ENCODE results near the gene PNPLA2. TPM values are rescaled to one million over a fixed set of nuclear protein-coding genes. Genes with fewer than 3 reads are reported as not detected.

PNPLA2 gene
- polyA plus RNA-seq, 3 donors = 26.8 to 321 (median 35.0) TPM

DNA sequence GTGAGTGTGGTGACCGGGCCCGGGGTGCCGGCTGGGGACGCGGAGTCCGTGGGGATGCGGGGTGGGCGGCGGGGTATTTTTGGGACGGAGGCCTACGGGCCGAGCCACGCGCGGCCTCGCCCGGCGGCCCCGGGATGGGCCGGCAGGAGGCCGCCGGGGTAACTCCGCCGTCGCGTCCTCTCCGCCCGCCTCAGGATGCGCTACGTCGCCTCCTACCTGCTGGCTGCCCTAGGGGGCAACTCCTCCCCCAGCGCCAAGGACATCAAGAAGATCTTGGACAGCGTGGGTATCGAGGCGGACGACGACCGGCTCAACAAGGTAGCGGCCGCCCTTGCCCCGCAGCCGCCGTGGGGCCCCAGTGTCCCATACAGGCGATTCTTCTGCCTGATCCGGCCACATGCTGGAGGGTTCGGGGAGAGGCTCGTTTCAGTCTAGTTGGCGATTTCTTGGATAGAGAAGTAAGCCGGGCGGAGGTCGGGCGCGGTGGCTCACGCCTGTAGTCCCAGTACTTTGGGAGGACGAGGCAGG lies 8.6 kb upstream of the PNPLA2 start:
- Histone ChIP-seq H3K79me2 (ENCODE audit: insufficient read depth, low read length) (peaks cover 49% of the 10 kb centered on the region), H3K9me3 (replicated peaks in 1 of 2; ENCODE audit: control insufficient read depth in 1 of 2, insufficient read depth in 1 of 2, low read length in 2 of 2) (no peaks in the 10 kb centered on the region), H3K27me3 (ENCODE audit: control insufficient read depth in 2 of 2, insufficient read depth in 2 of 2, low read length in 2 of 2) (no peaks in the 10 kb centered on the region), H3K4me2 (replicated peaks; ENCODE audit: extremely low read depth, low read length, poor library complexity, severe bottlenecking) (peak overlapping the region; percentile 96), H3K9ac (ENCODE audit: insufficient read depth, low read length, poor library complexity, severe bottlenecking) (peak overlapping the region; percentile 91), H3K4me3 (replicated peaks in 1 of 3; ENCODE audit: low read depth in 2 of 3, low read length in 3 of 3) (peak overlapping the region; percentile 79 to 96 (median 91)), H3K36me3 (replicated peaks in 1 of 2; ENCODE audit: control insufficient read depth in 1 of 2, insufficient read depth in 2 of 2, low read length in 2 of 2) (peaks cover 23 to 29% of the 10 kb centered on the region in 2 donors), H2AFZ (ENCODE audit: insufficient read depth, low read depth, low read length, poor library complexity, severe bottlenecking) (peak overlapping the region; percentile 83), H3K4me1 (ENCODE audit: control insufficient read depth in 1 of 2, insufficient read depth in 2 of 2, low read length in 2 of 2) (peaks cover 29 to 36% of the 10 kb centered on the region in 2 donors), H4K20me1 (ENCODE audit: insufficient read depth, low read length) (peaks cover 40% of the 10 kb centered on the region), H3K27ac (ENCODE audit: low read depth in 1 of 2, low read length in 2 of 2) (peak overlapping the region; percentile 89 to 97)
- peak overlapping the region; percentile 93 to 95 for H3K4me3 Mint-ChIP-seq
- peaks cover 38% of the 10 kb centered on the region for H3K4me1 Mint-ChIP-seq
- peak in 1 of 3 donors; percentile 41 for DNase-seq
- WGBS (ENCODE audit: insufficient coverage) = 0% methylated on average over 51 of the region's 55 CpGs
- peaks cover 22 to 30% of the 10 kb centered on the region in 2 donors for H3K36me3 Mint-ChIP-seq
- intact Hi-C loops (cut with micrococcal nuclease) = no loop called here
- H3K9me3 Mint-ChIP-seq = peaks cover 0 to 2% (median 0%) of the 10 kb centered on the region in 7 donors
- H3K27me3 Mint-ChIP-seq (ENCODE audit: low read depth in 3 of 3) = no peaks in the 10 kb centered on the region
- TF ChIP-seq, protein P1, sequence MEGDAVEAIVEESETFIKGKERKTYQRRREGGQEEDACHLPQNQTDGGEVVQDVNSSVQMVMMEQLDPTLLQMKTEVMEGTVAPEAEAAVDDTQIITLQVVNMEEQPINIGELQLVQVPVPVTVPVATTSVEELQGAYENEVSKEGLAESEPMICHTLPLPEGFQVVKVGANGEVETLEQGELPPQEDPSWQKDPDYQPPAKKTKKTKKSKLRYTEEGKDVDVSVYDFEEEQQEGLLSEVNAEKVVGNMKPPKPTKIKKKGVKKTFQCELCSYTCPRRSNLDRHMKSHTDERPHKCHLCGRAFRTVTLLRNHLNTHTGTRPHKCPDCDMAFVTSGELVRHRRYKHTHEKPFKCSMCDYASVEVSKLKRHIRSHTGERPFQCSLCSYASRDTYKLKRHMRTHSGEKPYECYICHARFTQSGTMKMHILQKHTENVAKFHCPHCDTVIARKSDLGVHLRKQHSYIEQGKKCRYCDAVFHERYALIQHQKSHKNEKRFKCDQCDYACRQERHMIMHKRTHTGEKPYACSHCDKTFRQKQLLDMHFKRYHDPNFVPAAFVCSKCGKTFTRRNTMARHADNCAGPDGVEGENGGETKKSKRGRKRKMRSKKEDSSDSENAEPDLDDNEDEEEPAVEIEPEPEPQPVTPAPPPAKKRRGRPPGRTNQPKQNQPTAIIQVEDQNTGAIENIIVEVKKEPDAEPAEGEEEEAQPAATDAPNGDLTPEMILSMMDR (IDR thresholded peaks at IDR 0.05) = no peak
- peak overlapping the region; percentile 84 to 100 (median 98) for H3K27ac Mint-ChIP-seq

DNA sequence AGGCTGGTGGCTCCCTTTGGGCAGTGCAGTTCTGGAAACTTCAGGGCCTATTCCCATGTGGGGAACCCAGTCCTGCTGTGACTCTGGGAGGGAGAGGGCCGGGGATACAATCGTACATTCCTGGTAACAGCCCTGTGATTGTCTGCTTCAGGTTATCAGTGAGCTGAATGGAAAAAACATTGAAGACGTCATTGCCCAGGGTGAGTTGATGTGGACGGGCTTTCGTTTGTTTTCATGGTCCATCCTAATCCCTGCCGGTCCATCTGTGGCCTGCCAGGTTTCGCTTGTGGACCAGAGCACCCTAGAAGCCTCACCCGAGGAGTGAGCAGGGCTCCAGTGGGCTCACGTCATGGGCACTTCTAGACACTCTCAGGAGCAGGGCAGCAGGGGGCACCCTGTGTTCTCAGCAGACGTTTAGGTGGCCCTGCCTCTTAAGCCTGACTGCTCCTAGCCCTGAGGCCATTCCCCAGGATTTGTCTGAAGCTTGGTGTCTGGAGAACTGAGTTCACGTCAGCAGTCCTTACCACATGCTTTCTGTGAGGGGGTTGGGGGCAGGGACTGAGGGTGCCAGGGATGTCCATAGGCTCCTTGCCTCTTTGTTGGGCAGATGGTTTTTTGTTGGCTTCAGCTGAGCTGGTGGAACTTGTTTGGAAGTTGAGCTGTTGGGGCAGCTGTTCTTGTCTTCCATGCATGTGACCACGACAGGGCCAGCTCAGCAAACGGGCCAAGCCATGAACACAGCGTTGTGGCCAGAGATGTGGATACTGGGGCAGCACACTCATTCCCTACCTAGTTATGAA lies 7.1 kb upstream of the PNPLA2 start:
- no peak overlapping the region for H2AFZ ChIP-seq (ENCODE audit: insufficient read depth, low read depth, low read length, poor library complexity, severe bottlenecking)
- H3K27me3 Mint-ChIP-seq (ENCODE audit: low read depth in 3 of 3) = no peaks in the 10 kb centered on the region
- intact Hi-C loops (cut with micrococcal nuclease) = no loop called here
- H3K79me2 ChIP-seq (ENCODE audit: insufficient read depth, low read length) = peaks cover 45% of the 10 kb centered on the region
- no peaks in the 10 kb centered on the region for H3K9me3 ChIP-seq (replicated peaks in 1 of 2; ENCODE audit: control insufficient read depth in 1 of 2, insufficient read depth in 1 of 2, low read length in 2 of 2)
- DNase-seq = no peak
- no peak overlapping the region for H3K9ac ChIP-seq (ENCODE audit: insufficient read depth, low read length, poor library complexity, severe bottlenecking)
- peak overlapping the region in 1 of 3 experiments; percentile 96 for H3K4me3 ChIP-seq (replicated peaks in 1 of 3; ENCODE audit: low read depth in 2 of 3, low read length in 3 of 3)
- H3K4me1 ChIP-seq (ENCODE audit: control insufficient read depth in 1 of 2, insufficient read depth in 2 of 2, low read length in 2 of 2) = peaks cover 24 to 30% of the 10 kb centered on the region in 2 donors
- H3K27ac ChIP-seq (ENCODE audit: low read depth in 1 of 2, low read length in 2 of 2) = peak overlapping the region in 1 of 2 donors; percentile 17
- no peaks in the 10 kb centered on the region for H3K27me3 ChIP-seq (ENCODE audit: control insufficient read depth in 2 of 2, insufficient read depth in 2 of 2, low read length in 2 of 2)
- peaks cover 22 to 30% of the 10 kb centered on the region in 2 donors for H3K36me3 Mint-ChIP-seq
- TF ChIP-seq, protein P1 (IDR thresholded peaks at IDR 0.05) = no peak
- 83% methylated on average over 13 of the region's 14 CpGs for WGBS (ENCODE audit: insufficient coverage)
- H3K9me3 Mint-ChIP-seq = peaks cover 0 to 2% (median 0%) of the 10 kb centered on the region in 7 donors
- peaks cover 23 to 29% of the 10 kb centered on the region in 2 donors for H3K36me3 ChIP-seq (replicated peaks in 1 of 2; ENCODE audit: control insufficient read depth in 1 of 2, insufficient read depth in 2 of 2, low read length in 2 of 2)
- peak overlapping the region in 1 of 2 donors; percentile 93 for H3K4me3 Mint-ChIP-seq
- H4K20me1 ChIP-seq (ENCODE audit: insufficient read depth, low read length) = peaks cover 40% of the 10 kb centered on the region
- peak overlapping the region; percentile 96 for H3K4me2 ChIP-seq (replicated peaks; ENCODE audit: extremely low read depth, low read length, poor library complexity, severe bottlenecking)
- peak overlapping the region in 4 of 7 donors; percentile 68 to 97 (median 91) for H3K27ac Mint-ChIP-seq
- peaks cover 33% of the 10 kb centered on the region for H3K4me1 Mint-ChIP-seq
